ENCODE measurements around the gene CLEC2B.

- no peak for TF ChIP-seq POLR2A (IDR thresholded peaks at IDR 0.05)
- TF ChIP-seq, protein P1, sequence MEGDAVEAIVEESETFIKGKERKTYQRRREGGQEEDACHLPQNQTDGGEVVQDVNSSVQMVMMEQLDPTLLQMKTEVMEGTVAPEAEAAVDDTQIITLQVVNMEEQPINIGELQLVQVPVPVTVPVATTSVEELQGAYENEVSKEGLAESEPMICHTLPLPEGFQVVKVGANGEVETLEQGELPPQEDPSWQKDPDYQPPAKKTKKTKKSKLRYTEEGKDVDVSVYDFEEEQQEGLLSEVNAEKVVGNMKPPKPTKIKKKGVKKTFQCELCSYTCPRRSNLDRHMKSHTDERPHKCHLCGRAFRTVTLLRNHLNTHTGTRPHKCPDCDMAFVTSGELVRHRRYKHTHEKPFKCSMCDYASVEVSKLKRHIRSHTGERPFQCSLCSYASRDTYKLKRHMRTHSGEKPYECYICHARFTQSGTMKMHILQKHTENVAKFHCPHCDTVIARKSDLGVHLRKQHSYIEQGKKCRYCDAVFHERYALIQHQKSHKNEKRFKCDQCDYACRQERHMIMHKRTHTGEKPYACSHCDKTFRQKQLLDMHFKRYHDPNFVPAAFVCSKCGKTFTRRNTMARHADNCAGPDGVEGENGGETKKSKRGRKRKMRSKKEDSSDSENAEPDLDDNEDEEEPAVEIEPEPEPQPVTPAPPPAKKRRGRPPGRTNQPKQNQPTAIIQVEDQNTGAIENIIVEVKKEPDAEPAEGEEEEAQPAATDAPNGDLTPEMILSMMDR (IDR thresholded peaks at IDR 0.05), result no peak
These were observed 1.6 kb downstream of the CLEC2B start for GRCh38 chr12:9867531-9867930.
